T1000 (cell line): ENCODE measurements around the gene PODXL.
"Not testable (repeated sequence)": the region's sequence is repeated elsewhere in the genome, so short reads cannot be mapped to it uniquely, and the experiment has no call there.

Source experiments
- DNase-seq: peaks from one replicate; lab custom pipeline; 2025; ENCODE audit warnings: mixed read lengths; lab: John Stamatoyannopoulos, UW

PODXL gene

DNA sequence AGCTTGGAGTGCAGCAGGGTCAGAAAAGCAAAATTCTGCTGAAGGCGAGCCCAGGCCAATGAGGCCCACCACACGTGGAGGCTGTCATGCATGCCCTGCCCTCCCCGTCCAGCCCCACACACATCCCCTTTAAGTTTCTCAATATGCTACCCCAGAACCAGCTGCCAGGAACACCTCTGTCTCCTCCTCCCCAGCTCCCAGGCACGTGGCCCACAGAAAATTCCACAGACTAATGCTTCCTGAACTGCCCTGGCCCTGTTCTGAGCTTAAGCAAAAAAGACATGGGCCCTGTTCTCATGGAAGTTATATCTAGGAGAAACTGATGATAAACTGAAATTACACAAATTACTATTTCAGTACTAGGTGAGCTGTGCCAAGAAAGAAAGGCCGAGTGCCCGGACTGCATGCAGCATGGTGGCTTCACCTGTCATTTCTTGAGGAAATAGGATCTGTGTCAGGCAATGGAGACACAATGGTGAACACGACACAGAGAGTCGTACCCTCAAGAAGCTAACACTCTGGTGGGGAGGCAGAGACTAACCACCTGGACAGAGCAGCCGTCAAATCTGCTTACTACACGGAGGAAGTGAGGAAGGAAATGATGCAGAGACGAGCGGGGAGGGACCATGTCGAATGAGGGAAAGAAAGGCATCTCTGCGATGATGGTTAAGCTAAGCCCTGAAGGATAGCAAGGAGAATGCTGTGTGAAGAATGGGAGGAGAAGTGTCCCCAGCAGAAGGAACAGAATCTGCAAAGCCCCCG is 44.5 kb downstream of the PODXL start:
- DNase-seq = no peak

DNA sequence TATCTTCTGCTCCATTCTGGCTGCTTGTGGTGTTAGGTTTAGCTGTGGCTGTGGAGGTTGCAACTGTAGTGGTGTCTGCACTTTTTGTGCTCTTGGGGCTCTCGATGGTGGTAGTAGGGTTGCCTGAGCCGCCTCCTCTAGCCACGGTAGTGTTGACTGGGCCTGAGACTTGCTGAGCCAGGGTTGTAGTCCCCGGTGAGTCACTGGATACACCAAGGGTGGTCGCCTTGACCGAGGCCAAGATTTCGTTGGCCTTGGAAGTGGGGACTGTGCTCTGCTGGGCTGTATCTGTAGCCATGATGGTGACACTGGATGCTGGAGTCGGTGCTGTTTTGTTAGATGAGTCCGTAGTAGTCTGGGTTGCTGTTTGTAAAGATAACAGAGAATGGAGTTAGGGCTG is 45.4 kb downstream of the PODXL start:
- no peak for DNase-seq

DNA sequence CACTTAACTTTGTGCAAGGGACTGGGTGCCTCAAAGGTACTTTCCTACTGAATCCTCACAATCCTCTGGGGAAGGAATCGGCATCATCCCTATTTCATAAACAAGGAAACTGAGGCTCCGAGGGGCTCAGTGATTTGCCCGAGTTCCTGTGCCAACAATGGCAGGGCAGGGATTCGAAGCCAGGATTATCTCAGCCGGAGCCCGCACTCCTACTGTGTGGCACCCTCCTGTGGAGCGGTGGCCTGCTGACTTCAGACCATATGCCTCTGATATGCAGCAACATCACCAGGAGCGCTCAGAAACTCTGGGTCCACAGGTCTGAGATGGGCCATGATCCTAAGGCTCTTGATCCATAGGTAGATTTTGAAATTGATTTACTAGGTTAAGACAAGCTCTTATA is 46.6 kb downstream of the PODXL start:
- DNase-seq = no peak

DNA sequence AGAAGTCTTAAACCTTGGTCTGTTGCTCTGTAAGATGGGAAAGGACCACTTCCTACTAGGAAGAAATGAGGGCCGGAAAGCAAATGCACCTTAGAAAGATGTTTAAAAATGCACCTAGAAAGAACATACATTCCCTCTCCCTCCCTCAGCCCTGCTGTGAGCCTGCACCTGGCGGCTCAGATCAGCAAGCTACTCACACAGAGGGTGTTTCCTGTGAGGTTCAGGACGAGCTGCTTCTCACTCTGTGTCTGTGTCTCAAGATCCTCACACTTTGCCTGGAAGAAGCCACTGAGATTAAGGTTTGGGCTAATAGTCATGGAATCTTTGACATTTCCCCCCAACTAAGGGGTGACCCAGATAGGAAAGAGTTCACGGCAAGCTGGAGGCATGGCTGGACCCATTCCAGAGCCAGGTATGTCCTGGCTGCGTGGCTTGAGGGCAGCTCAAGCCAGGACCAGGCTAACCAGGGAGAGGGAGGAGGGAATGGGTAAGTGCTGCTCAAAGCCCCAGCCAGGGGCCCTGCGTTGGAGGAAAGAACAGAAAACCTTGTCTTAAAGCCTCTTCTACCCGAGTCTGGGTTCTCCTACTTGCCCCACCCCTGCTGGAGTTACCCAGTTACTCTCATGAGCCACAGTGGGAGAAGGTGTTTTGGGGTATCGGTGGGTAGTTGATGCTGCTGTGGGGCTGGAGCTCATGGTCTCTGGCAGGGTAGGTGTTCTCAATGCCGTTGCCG is 47.5 kb downstream of the PODXL start:
- no peak for DNase-seq

DNA sequence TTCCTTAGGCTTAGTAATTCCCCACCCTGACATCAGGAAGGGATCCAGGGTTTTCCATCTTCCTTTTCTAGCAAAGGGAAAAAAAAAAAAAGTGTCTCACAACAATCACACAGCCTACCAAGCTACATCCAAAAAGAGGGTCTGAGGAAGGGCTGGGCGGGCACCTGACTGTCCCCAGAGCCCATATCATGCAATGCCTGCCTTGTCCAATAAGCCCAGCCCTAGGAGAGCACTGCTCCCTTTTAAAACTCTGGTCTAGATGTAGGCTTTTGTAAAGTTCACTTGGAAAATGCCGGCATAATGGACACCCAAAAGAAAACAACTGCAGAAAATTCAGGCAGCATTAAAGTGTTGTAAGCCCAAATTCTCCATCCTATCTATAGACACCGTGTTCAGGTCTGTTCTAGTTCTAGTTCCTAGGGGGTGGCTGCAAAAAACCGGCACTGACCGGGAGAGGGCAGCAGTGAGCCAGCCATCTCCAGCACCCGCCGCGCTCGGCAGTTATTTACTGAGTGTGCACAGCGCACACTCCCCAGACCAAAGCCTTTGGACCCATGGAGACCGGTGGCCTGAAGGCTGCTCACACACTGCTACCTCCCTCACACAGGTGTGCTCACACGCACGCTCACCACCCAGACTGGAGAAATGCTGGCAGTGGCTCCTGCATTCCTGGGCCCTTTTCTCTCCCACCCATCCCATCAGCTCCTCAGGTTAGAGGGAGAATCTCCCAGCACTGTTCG is 48.7 kb downstream of the PODXL start:
- DNase-seq = peak; percentile 51

DNA sequence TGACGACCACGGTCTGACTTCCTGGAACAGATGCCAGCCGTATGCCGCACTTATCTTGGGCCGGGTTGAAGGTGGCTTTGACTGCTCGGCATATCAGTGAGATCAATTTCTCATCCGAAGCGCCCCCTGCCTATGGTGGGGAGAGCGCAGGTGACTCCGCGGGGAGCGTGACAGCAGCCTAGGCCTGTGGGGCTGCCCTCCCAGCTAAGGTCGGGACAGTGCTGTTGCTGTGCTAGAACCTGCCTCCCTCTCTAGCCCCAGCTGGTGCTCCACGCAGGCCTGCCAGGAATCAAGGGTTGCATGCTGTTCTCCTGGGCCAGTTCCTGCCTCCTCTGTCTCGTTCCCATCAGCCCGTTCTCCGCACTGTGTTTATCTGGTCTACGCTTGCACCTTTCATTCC is 49.8 kb downstream of the PODXL start:
- no peak for DNase-seq

DNA sequence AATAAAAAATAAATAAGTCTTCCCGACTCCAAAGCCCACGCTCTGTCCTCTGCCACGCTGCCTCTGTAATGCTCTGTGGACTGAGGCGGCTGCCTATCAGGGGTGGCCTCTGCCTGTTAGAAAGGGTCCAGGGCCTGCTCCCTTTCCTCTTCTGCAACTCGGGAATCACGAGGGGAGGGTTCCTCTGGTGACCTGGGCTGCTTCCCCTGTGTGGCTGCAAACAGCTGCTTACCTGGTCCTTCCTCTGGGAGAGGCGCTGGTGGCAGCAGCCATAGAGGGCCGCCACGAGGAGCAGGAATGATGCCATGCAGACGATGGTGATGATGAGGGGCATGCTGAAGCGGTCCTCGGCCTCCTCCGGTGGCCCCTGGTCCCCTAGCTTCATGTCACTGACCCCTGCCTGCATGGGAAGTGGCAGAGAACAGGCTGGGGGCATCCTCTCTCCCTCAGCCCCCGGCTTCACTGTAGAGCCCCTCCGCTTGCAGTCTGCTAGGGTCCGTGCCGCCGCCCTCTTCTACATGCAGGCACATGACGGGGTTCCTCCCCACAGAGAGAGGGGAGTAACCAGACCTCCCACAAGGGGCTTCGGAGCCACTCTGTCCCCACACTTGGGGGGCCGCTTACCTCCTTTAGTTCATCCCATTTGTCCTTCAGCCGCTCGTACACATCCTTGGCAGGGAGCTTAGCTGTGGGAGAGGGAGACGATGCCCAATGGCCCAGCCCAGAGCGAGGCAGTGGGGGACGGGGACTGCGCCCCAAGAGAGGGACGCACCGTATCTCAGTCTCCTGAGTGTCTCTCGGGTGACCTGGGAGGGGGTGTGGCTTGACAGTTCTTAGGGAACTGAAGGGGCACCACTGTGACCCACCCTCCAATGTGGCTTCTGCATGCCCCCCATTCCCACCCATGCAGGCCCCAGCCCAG is 50.5 kb downstream of the PODXL start:
- no peak for DNase-seq

DNA sequence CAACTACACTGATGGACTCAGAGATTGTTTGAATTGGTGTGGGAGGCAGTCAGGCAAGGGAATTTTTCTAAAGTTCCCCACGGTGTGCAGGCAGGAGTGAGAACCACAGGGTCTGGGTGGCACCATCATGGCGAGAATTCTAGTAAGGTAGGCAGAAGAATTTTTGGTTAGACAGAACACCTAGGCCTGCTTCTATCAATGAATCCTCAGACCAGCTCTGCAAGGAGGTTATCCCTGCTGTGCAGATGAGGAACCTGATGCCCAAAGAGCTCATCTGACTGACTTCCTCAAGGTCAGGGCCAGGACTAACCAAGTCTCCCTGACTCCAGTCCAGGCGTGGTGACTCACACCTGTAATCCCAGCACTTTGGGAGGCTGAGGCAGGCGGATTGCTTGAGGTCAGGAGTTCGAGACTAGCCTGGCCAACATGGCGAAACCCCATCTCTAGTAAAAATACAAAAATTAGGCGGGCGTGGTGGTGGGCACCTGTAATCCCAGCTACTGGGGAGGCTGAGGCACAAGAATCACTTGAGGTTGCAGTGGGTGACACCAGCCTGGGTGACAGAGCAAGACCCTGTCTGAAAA is 51.3 kb downstream of the PODXL start:
- not testable (repeated sequence) for DNase-seq

DNA sequence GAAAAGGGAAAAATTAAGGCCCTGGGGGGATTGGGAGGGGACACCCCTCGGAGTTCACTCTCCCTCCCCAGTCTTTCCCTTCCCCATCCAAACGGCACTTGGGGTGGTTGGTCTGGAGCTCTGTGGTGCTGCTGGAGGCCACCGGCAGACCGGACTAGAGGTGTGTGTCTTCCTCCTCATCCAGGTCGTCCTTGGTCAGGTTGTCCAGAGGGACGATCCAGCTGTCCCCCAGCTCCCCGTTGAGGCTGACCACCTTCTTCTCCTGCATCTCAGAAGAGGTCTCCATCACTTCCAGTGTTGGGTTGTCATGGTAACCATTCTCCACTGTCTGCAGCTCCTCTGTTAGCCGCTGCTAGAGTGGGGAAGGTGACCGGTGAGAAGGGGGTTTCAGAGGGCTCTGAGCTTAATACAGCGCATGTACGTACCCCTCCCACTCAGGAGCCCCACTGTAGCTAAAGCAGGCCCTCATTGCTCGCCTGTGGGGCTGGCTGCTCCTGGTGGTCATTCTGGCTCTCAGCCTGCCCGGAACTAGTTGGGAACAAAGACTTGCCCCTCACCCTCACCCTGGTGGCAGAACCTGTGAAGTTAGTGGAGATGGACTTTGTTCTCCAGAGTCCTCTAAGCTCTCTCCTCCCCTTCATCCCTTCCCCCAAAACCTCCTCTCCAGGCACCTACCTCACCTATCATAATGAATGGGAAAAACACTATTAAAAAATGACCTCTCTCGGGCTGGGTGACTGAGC is 52.1 kb downstream of the PODXL start:
- DNase-seq = no peak

DNA sequence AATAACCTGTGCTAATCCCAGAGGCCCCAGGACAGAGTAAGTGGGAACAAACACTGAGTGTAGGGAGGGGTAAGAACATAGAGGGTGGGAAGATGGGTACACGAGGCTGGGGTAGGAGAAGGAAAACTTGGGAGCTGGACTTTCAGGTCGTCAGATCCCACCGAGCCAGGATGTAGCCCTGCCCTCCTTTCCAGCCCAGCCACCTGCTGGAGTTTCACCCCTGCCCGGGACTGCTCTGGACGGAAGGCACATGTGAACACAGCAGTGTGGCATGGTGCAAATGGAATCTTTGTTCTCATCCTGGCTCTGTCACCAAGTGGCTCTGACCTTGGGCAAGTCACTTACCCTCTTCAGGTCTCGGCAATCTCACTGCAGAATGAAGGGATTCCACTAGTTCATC is 52.8 kb downstream of the PODXL start:
- DNase-seq = no peak

DNA sequence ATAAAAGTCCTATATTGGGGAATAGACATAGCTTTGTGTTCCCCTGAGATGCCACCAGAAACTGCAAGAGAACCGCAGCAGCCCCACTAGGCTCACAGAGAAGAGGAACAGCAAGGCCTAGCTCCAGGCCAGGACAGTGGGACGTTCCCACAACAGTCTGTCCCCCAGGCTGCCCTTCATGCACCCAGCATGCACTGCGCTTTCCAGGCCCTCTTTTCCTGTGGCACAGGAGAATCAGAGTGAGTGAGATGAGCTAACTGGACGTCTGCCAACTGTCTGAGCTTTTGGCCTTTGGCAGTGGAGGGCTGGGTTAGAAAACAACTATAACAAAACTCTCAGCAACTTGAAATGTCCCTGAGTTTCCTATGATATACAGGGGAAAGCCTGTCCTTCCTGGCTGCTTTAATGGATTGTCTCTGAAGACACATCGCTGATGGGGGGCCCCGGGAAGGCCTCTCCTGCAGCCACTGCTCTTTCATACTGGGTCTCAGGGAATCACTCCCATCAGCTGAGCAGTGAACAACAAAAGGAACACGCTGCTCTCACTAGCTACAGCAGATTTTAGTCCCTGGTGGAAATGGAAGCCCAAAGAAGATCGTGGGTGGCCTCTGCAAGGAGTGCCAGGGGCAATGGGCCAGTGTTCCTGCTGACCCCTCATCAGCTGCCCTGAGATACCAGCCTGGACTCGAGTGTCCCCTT is 53.5 kb downstream of the PODXL start:
- DNase-seq = no peak

DNA sequence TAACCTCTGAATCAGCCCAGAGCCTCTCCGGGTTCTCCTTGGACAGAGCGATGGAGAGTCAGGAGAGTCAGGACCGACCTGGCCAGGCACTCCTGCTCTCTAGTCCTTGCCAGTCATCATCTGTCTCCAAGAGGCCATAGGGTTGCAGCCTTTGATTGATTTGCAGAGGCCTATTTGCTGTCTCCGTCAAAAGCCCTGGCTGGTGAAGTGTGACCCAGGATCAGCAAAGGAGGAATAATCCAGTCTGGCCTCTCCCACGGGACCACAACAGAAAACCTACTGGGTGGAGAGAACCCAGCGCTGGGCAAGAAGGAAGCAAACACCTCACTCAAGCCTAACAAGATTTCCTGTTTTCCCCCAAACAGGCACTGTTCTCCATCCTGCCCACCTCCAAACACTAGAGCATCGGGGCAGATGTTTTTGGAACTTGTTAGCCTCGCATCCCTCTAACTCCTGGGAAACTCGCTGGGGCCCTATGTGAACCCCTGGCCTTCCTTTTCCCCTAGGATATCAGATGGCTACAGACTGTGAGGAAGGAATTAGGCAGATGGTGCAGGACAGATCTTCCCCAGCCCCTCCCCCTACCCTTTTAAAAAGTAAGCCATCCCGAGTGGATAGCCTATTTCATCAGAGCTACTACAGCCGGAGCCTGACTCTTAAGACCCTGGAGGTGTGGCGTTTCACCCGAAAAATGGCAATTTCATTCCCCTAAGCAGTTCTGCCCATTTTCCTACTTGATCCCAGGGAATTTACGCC is 54.3 kb downstream of the PODXL start:
- no peak for DNase-seq

DNA sequence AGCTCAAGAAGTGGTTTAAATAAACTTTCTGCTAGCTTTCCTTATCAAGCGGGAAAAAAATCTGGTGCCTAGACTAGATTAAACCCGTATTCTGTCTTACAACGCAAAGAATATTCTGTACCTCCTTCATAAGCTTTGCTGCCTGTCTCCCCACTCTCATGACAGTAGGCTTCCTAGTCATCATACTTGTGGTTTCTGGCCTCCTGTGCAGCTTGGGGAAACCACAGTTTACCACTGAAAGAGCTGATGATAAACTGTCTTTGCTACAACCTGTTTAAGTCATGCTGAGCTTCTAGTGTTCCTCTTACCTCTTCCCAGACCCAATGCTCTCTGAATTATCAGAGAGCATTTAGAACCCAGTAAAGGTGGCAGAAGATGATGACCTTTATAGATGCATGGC is 55.0 kb downstream of the PODXL start:
- DNase-seq = no peak

DNA sequence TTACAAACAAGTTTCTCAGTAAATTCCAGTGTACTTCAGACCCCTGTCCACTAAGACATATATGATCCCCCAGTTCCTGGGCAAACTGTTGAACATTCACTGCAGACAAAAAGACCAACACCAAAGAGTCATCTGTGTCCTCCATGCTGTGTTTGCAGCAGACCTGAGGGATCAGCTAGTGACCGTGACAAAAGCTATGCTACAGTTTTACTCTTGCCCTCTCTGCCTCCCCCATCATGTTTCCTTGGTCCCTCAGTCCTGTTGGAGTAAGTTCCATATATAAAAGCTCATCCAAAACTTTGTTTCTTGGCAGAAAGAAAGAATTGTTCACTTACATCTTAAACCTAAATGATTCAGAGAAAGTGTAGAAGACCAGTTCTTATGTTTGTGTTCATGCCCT is 56.1 kb downstream of the PODXL start:
- no peak for DNase-seq

DNA sequence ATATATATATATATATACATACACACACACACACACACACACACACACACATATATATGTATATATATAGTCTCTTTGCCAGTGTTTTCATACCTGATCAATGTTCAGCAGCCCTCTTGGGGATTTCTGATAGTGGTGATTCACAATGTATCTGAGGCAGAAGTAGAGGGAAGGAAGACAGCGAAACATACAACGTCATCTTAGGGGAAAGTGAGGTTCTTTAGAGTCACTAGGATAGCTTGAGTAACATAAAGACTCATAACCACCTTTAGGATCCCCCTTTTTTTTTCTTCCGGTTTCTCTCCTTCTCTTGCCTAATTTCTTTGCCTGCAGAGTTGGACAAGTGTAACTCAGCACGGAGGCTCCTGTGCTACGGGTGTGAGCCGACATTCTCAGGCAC is 56.6 kb downstream of the PODXL start:
- DNase-seq = no peak

DNA sequence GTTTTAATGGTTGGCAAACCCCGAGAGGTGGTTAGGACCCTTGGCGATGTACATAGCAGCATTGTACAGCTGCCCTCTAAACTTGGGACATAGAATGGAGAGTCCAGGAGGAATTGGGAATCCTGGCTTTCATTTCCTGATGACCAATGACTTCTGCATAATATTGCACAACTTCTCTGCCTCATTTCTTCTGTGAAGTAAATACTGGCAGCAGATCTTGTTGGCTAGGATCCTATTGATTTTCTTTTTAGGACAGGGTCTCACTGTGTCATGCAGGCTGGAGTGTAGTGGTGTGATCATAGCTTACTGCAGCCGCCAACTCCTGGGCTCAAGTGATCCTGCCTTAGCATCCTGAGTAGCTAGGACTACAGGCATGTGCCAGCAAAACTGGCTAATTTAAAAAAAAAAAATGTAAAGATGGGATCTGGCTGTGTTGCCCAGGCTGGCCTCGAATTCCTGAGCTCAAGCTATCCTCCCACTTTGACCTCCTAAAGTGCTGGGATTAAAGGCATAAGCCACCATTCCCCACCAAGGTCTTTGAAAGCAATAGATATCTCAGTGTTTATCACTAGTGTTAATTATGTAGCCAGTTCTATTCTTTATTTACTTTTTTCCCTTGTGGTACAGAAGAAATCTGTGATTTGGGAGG is 58.1 kb downstream of the PODXL start:
- no peak for DNase-seq

DNA sequence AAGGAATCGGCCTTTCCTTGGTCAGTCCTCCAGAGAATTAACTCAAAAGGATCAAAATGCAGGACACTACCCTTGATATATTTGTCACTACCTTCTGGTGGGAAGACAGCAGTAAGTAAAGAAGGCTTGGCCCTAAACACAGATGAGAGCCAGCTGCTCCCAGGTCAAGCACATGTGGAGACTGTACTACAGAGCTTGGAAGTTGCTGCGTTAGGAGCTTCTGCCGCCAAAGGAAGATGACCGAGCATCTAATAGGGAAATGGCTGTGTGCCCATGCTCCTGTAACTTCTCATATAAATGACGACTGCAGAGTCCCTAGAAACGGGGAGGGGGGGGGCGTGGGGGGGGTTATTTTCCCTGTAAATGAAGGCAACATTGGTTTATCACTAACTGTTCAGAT is 59.0 kb downstream of the PODXL start:
- DNase-seq = no peak

DNA sequence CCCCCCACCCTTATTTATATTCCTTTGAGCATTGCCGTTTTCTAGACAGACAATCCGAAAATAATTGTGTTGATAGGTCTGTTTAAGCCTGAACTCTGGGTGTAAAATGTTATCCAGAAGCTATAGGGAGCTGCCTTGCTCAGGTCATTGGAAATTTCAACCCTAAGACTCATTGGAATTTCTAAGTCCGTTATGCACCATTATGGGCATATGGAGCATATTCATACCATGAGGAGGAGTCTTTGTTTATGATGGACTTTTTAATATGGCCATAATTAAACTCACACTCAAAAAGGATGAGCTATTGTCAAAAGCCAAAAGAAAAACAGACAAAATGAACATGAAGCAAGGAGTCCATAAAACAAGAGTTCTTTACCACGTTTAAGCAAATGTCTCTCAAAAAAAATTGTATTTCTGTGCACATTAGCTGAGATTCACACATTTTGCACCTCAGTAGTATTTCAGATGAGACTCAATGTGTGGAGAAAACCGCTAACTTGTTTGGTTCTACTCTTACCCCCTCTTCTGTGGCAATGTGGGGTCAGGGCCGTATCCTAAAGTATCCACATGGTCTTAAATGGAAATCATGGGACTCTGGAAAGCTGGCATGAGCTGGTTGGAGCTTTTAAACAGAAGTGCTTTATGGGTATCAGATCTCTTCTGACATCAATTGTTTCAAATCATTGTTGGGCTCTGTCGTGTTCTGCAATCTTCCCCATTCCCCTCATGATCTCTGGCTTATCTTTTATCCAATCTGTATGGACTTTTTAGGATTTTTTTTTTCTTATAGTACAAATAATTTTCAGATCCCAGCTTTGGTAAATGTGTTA is 60.5 kb downstream of the PODXL start:
- no peak for DNase-seq
